ENCODE data around the gene KIF12.
"Not testable (repeated sequence)": the region's sequence is repeated elsewhere in the genome, so short reads cannot be mapped to it uniquely, and the experiment has no call there.

KIF12 gene

DNA sequence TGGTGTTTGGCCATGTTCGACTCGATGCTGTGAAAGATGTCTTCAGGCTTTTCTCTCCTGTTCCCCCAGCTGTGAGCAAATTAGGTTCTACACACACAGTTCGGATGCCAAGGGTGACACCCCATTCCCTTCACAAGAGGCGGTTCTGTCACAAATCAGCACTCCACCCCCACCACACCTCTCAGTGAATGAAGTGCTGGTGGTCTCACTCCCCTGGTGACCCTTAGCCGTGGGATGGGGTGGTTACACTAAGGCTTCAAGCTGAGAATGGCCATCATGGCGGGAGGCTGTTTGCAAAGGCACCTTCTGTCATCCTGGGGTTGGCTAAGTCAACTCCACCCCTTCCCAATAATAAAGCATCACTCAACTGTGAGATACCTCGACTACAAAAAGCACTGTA lies 47.4 kb downstream of the KIF12 start:
- TF ChIP-seq PAX5 (IDR thresholded peaks at IDR 0.05; ENCODE audit: insufficient read depth, low read length, severe bottlenecking): no peak
- TF ChIP-seq POU2F2 (IDR thresholded peaks at IDR 0.05; ENCODE audit: low read depth, low read length): no peak
- TF ChIP-seq POLR2AphosphoS5 (IDR thresholded peaks at IDR 0.05; ENCODE audit: low read depth, low read length): no peak
- TF ChIP-seq POLR2A (IDR thresholded peaks at IDR 0.05; ENCODE audit: low read depth, low read length): no peak
- TF ChIP-seq TAF1 (IDR thresholded peaks at IDR 0.05; ENCODE audit: low read depth, low read length): no peak
- no peak for TF ChIP-seq SPI1 (IDR thresholded peaks at IDR 0.05; ENCODE audit: low read depth, low read length)

GRCh38 chr9:114051281-114051680 lies 47.8 kb downstream of the KIF12 start:
- FAIRE-seq: no peak
- DNase-seq (ENCODE audit: insufficient read length, low spot score): no peak
- no peak for TF ChIP-seq POU2F2 (IDR thresholded peaks at IDR 0.05; ENCODE audit: low read depth, low read length)
- no peak for TF ChIP-seq POLR2A (IDR thresholded peaks at IDR 0.05; ENCODE audit: low read depth, low read length)
- TF ChIP-seq SPI1 (IDR thresholded peaks at IDR 0.05; ENCODE audit: low read depth, low read length): no peak
- no peak for TF ChIP-seq PAX5 (IDR thresholded peaks at IDR 0.05; ENCODE audit: insufficient read depth, low read length, severe bottlenecking)
- TF ChIP-seq TAF1 (IDR thresholded peaks at IDR 0.05; ENCODE audit: low read depth, low read length): no peak
- no peak for TF ChIP-seq POLR2AphosphoS5 (IDR thresholded peaks at IDR 0.05; ENCODE audit: low read depth, low read length)

More for the DNA sequence above, 47.4 kb downstream of the KIF12 start:
- no peak for FAIRE-seq
- DNase-seq (ENCODE audit: insufficient read length, low spot score): no peak

DNA sequence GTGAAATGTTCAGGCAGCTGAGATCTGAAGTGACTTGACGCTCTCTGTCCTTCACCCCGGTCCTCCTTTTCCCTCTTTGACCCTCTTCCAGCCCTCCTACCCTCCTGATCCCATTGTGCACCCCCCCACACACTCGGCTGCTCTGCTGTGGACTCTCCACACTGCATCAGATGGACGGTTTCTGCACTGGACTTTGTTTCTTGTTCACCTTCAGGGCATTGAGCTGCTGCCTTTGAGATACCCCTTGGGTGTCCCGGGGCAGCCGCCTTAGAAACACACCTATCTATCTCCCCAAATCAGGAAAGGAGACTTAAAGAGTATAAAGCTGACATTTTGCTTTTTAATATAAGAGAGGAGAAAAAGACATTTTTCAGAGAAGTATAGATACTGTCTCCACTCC lies 48.4 kb downstream of the KIF12 start:
- FAIRE-seq (no peak), DNase-seq (ENCODE audit: insufficient read length, low spot score) (no peak)
- no peak for TF ChIP-seq POLR2A (IDR thresholded peaks at IDR 0.05; ENCODE audit: low read depth, low read length)
- no peak for TF ChIP-seq POLR2AphosphoS5 (IDR thresholded peaks at IDR 0.05; ENCODE audit: low read depth, low read length)
- no peak for TF ChIP-seq TAF1 (IDR thresholded peaks at IDR 0.05; ENCODE audit: low read depth, low read length)
- no peak for TF ChIP-seq POU2F2 (IDR thresholded peaks at IDR 0.05; ENCODE audit: low read depth, low read length)
- no peak for TF ChIP-seq PAX5 (IDR thresholded peaks at IDR 0.05; ENCODE audit: insufficient read depth, low read length, severe bottlenecking)
- no peak for TF ChIP-seq SPI1 (IDR thresholded peaks at IDR 0.05; ENCODE audit: low read depth, low read length)

GRCh38 chr9:114050226-114050568 lies 48.9 kb downstream of the KIF12 start:
- FAIRE-seq (no peak), DNase-seq (ENCODE audit: insufficient read length, low spot score) (no peak)
- TF ChIP-seq PAX5 (IDR thresholded peaks at IDR 0.05; ENCODE audit: insufficient read depth, low read length, severe bottlenecking) (no peak), POU2F2 (IDR thresholded peaks at IDR 0.05; ENCODE audit: low read depth, low read length) (no peak), POLR2AphosphoS5 (IDR thresholded peaks at IDR 0.05; ENCODE audit: low read depth, low read length) (no peak), POLR2A (IDR thresholded peaks at IDR 0.05; ENCODE audit: low read depth, low read length) (no peak), SPI1 (IDR thresholded peaks at IDR 0.05; ENCODE audit: low read depth, low read length) (no peak), TAF1 (IDR thresholded peaks at IDR 0.05; ENCODE audit: low read depth, low read length) (no peak)

DNA sequence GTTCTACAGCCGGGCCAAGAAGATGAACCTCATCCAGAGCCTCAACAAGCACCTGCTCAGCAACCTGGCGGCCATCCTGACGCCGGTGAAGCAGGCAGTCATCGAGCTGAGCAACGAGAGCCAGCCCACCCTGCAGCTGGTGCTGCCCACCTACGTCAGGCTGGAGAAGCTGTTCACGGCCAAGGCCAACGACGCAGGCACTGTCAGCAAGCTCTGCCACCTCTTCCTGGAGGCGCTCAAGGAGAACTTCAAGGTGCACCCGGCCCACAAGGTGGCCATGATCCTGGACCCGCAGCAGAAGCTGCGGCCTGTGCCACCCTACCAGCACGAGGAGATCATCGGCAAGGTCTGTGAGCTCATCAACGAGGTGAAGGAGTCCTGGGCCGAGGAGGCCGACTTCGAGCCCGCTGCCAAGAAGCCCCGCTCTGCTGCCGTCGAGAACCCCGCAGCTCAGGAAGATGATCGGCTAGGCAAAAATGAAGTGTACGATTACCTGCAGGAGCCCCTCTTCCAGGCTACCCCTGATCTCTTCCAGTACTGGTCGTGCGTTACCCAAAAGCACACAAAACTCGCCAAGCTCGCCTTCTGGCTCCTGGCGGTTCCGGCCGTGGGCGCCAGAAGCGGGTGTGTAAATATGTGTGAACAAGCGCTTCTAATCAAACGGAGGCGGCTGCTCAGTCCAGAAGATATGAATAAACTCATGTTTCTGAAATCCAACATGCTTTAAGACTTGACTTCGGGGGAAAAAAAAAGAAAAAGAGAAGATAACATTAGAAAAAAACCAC lies 49.5 kb downstream of the KIF12 start:
- DNase-seq (ENCODE audit: insufficient read length, low spot score) (no peak), FAIRE-seq (no peak)
- TF ChIP-seq POLR2A (IDR thresholded peaks at IDR 0.05; ENCODE audit: low read depth, low read length) (no peak), SPI1 (IDR thresholded peaks at IDR 0.05; ENCODE audit: low read depth, low read length) (no peak), PAX5 (IDR thresholded peaks at IDR 0.05; ENCODE audit: insufficient read depth, low read length, severe bottlenecking) (no peak), POLR2AphosphoS5 (IDR thresholded peaks at IDR 0.05; ENCODE audit: low read depth, low read length) (no peak), POU2F2 (IDR thresholded peaks at IDR 0.05; ENCODE audit: low read depth, low read length) (no peak)

DNA sequence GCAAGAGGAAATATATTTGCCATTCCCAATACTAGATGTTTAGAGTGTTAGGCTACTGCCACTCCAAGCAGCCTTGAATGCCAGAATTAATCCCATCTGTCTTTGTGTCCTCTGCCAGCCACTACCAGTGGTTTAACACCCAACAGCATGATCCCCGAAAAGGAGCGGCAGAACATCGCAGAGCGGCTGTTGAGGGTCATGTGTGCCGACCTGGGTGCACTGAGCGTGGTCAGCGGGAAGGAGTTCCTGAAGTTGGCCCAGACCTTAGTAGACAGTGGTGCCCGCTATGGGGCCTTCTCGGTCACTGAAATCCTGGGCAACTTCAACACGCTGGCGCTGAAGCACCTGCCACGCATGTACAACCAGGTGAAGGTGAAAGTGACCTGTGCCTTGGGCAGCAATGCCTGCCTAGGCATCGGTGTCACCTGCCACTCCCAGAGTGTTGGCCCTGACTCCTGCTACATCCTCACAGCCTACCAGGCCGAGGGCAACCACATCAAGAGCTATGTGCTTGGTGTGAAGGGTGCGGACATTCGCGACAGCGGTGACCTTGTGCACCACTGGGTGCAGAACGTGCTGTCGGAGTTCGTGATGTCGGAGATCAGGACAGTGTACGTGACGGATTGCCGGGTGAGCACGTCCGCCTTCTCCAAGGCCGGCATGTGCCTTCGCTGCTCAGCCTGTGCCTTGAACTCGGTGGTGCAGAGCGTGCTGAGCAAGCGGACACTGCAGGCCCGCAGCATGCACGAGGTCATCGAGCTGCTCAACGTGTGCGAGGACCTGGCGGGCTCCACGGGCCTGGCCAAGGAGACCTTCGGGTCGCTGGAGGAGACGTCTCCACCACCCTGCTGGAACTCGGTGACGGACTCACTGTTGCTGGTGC lies 50.3 kb downstream of the KIF12 start:
- TF ChIP-seq PAX5 (IDR thresholded peaks at IDR 0.05; ENCODE audit: insufficient read depth, low read length, severe bottlenecking) (no peak), POU2F2 (IDR thresholded peaks at IDR 0.05; ENCODE audit: low read depth, low read length) (no peak), TAF1 (IDR thresholded peaks at IDR 0.05; ENCODE audit: low read depth, low read length) (no peak), POLR2A (IDR thresholded peaks at IDR 0.05; ENCODE audit: low read depth, low read length) (no peak), SPI1 (IDR thresholded peaks at IDR 0.05; ENCODE audit: low read depth, low read length) (no peak), POLR2AphosphoS5 (IDR thresholded peaks at IDR 0.05; ENCODE audit: low read depth, low read length) (no peak)
- DNase-seq (ENCODE audit: insufficient read length, low spot score): no peak

GRCh38 chr9:114047717-114048116 lies 51.4 kb downstream of the KIF12 start:
- TF ChIP-seq SPI1 (IDR thresholded peaks at IDR 0.05; ENCODE audit: low read depth, low read length): no peak
- no peak for TF ChIP-seq PAX5 (IDR thresholded peaks at IDR 0.05; ENCODE audit: insufficient read depth, low read length, severe bottlenecking)
- TF ChIP-seq POLR2AphosphoS5 (IDR thresholded peaks at IDR 0.05; ENCODE audit: low read depth, low read length): no peak
- no peak for TF ChIP-seq POLR2A (IDR thresholded peaks at IDR 0.05; ENCODE audit: low read depth, low read length)
- FAIRE-seq (no peak), DNase-seq (ENCODE audit: insufficient read length, low spot score) (no peak)

More for the DNA sequence above, 50.3 kb downstream of the KIF12 start:
- no peak for FAIRE-seq

DNA sequence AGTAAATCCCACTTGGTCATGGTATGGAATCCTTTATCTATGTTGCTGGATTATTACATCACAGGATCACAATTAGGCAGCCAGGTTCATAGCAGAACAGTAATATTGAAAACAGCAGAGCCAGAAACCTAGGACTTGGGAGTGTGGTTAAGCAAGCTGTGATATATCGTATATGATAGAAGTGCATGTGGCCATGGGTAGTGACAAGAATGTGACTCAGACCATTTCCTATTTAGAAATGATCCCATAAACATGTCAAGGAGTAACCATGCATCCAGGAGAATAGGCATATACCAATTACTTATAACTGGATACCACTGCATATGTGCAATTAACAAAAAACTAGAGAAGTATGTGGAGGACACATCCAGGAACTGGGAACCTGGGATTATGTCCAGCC lies 52.2 kb downstream of the KIF12 start:
- TF ChIP-seq TAF1 (IDR thresholded peaks at IDR 0.05; ENCODE audit: low read depth, low read length): no peak
- no peak for TF ChIP-seq SPI1 (IDR thresholded peaks at IDR 0.05; ENCODE audit: low read depth, low read length)
- no peak for TF ChIP-seq PAX5 (IDR thresholded peaks at IDR 0.05; ENCODE audit: insufficient read depth, low read length, severe bottlenecking)
- TF ChIP-seq POU2F2 (IDR thresholded peaks at IDR 0.05; ENCODE audit: low read depth, low read length): no peak
- no peak for TF ChIP-seq POLR2A (IDR thresholded peaks at IDR 0.05; ENCODE audit: low read depth, low read length)
- TF ChIP-seq POLR2AphosphoS5 (IDR thresholded peaks at IDR 0.05; ENCODE audit: low read depth, low read length): no peak
- FAIRE-seq (no peak), DNase-seq (ENCODE audit: insufficient read length, low spot score) (no peak)

GRCh38 chr9:114046237-114046755 lies 52.8 kb downstream of the KIF12 start:
- no peak for TF ChIP-seq TAF1 (IDR thresholded peaks at IDR 0.05; ENCODE audit: low read depth, low read length)
- FAIRE-seq: no peak
- no peak for DNase-seq (ENCODE audit: insufficient read length, low spot score)

- DNase-seq (ENCODE audit: insufficient read length, low spot score); FAIRE-seq: not testable (repeated sequence)
These were observed 55.4 kb downstream of the KIF12 start for GRCh38 chr9:114043660-114044059.

Measured in GM12891 (cell line).